Mesothelial cell of epicardium (in vitro differentiated cells): Measurements from ENCODE around the gene CABP7. TPM values are rescaled to one million over a fixed set of nuclear protein-coding genes. Genes with fewer than 3 reads are reported as not detected.

Experiments
- DNase-seq, 2 experiments: peaks; one replicate each; pipeline ENCODE4 v3.0.0; 2021; ENCODE audit warnings: low spot score in 2 of 2; ENCODE audit not compliant: unreplicated experiment in 2 of 2
- H3K27ac Mint-ChIP-seq: 2 replicates; pipeline ENCODE4 v1.8.0; 2021; ENCODE audit warnings: mixed read lengths
- H3K27me3 Mint-ChIP-seq: 2 replicates; pipeline ENCODE4 v1.8.0; 2021; ENCODE audit warnings: low read depth, mixed read lengths
- H3K36me3 Mint-ChIP-seq: 2 replicates; pipeline ENCODE4 v1.8.0; 2021; ENCODE audit warnings: mixed read lengths
- H3K4me1 Mint-ChIP-seq: 2 replicates; pipeline ENCODE4 v1.8.0; 2021; ENCODE audit warnings: mixed read lengths
- H3K4me3 Mint-ChIP-seq: 2 replicates; pipeline ENCODE4 v1.8.0; 2021; ENCODE audit warnings: mild to moderate bottlenecking, moderate library complexity, mixed read lengths
- H3K9me3 Mint-ChIP-seq: 2 replicates; pipeline ENCODE4 v1.8.0; 2021; ENCODE audit warnings: mixed read lengths
- CTCF ChIP-seq: fragments of 200-600 bp; sonication (generic); IDR thresholded peaks from one replicate; pipeline ENCODE4 v1.5.0; 2021; ENCODE audit warnings: antibody characterized with exemption; ENCODE audit not compliant: unreplicated experiment
- total RNA-seq: library from RNA; stranded (reverse); gene quantifications from 3 replicates; pipeline ENCODE4 v1.2.1, GENCODE V29; 2021

Gene CABP7
- total RNA-seq, 1 donor from 2014 or later, result not detected

GRCh38 chr22:29733362-29734201 lies 13.8 kb downstream of the CABP7 start:
- Mint-ChIP-seq H3K27me3 (no peaks in the 10 kb centered on the region), H3K27ac (no peak overlapping the region), H3K4me3 (no peak overlapping the region), H3K9me3 (no peaks in the 10 kb centered on the region), H3K4me1 (peaks cover 5% of the 10 kb centered on the region), H3K36me3 (peaks cover 6% of the 10 kb centered on the region)
- TF ChIP-seq CTCF, result no peak
- DNase-seq, result no peak

GRCh38 chr22:29734406-29734805 lies 14.6 kb downstream of the CABP7 start:
- peaks cover 5% of the 10 kb centered on the region for H3K4me1 Mint-ChIP-seq
- no peaks in the 10 kb centered on the region for H3K9me3 Mint-ChIP-seq
- no peak overlapping the region for H3K4me3 Mint-ChIP-seq
- TF ChIP-seq CTCF, result no peak
- no peaks in the 10 kb centered on the region for H3K27me3 Mint-ChIP-seq
- no peak for DNase-seq
- no peak overlapping the region for H3K27ac Mint-ChIP-seq
- H3K36me3 Mint-ChIP-seq, result peaks cover 10% of the 10 kb centered on the region

GRCh38 chr22:29734838-29735237 lies 15.0 kb downstream of the CABP7 start:
- H3K4me3 Mint-ChIP-seq, result no peak overlapping the region
- no peak overlapping the region for H3K27ac Mint-ChIP-seq
- peaks cover 10% of the 10 kb centered on the region for H3K36me3 Mint-ChIP-seq
- H3K4me1 Mint-ChIP-seq, result peaks cover 5% of the 10 kb centered on the region
- DNase-seq, result no peak
- H3K9me3 Mint-ChIP-seq, result no peaks in the 10 kb centered on the region
- no peak for TF ChIP-seq CTCF
- H3K27me3 Mint-ChIP-seq, result no peaks in the 10 kb centered on the region

- no peak for DNase-seq
- no peaks in the 10 kb centered on the region for H3K27me3 Mint-ChIP-seq
These were observed 15.6 kb downstream of the CABP7 start for GRCh38 chr22:29735416-29735815.

GRCh38 chr22:29737251-29738117 lies 17.7 kb downstream of the CABP7 start:
- Mint-ChIP-seq H3K27me3 (no peaks in the 10 kb centered on the region), H3K36me3 (peaks cover 14% of the 10 kb centered on the region), H3K9me3 (no peaks in the 10 kb centered on the region), H3K27ac (no peak overlapping the region), H3K4me1 (peaks cover 5% of the 10 kb centered on the region), H3K4me3 (no peak overlapping the region)
- no peak for TF ChIP-seq CTCF
- DNase-seq, result no peak

More at GRCh38 chr22:29735416-29735815, 15.6 kb downstream of the CABP7 start:
- Mint-ChIP-seq H3K27ac (no peak overlapping the region), H3K4me1 (peaks cover 5% of the 10 kb centered on the region), H3K36me3 (peaks cover 10% of the 10 kb centered on the region), H3K9me3 (no peaks in the 10 kb centered on the region), H3K4me3 (no peak overlapping the region)
- no peak for TF ChIP-seq CTCF
